GM19035 (cell line): ENCODE results near the gene MMEL1.

ENCODE experiments used
- ATAC-seq: cut with Tn5 transposase; IDR thresholded peaks from one replicate; pipeline ENCODE4 v1.9.1; 2021; ENCODE audit not compliant: unreplicated experiment

The MMEL1 gene

GRCh38 chr1:2643414-2644077 lies 10.7 kb upstream of the MMEL1 start:
- ATAC-seq, result no peak

- ATAC-seq, result peak; percentile 82
These were observed 10.0 kb upstream of the MMEL1 start for GRCh38 chr1:2642560-2643413.

GRCh38 chr1:2642131-2642559 lies 9.3 kb upstream of the MMEL1 start:
- peak; percentile 4 for ATAC-seq

- ATAC-seq, result no peak
These were observed 8.7 kb upstream of the MMEL1 start for GRCh38 chr1:2641381-2642130.

- no peak for ATAC-seq
These were observed 7.8 kb upstream of the MMEL1 start for GRCh38 chr1:2640626-2641025.

GRCh38 chr1:2639607-2640521 lies 7.0 kb upstream of the MMEL1 start:
- no peak for ATAC-seq

DNA sequence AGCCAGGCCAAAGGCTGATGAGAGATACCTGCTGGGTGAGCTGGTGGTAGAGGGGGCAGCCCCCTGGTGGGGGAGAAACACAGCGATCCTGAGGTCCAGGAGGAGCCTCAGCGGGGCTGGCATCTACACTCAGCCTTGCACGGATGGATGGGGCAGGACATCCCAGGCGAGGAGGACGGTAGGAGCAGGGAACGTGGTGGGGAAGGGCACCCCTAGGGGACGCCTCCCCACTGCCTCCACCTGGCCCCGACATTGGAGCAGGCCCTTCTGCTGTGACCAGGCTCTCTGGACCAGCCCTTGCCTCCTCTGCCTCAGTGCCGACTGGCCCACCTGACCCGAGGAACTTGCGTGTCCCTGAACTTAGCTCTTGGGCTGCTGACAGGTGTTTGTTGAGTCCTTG lies 6.4 kb upstream of the MMEL1 start:
- no peak for ATAC-seq

- no peak for ATAC-seq
These were observed 5.8 kb upstream of the MMEL1 start for GRCh38 chr1:2638466-2639115.

- ATAC-seq, result no peak
These were observed 4.8 kb upstream of the MMEL1 start for GRCh38 chr1:2637442-2638145.

DNA sequence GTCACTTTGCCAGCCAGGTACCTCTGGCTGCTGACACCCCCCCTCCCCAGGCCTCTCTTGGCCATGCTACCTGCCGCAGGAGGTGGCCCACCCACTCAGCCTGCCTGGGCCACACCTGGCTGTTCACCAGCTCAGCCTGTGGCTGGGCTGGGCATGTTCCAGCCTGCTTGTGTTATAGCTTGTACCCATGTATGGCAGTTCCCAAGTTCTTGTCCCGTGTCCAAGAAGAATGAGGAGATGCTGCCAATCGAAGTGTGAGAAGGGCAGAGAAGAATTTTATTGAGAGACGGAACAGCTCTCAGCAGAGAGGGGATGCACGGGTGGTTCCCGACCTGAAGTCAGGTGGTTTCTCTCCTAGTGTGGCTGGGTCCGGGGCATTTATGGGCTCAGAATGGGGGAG lies 3.9 kb upstream of the MMEL1 start:
- ATAC-seq, result no peak

- no peak for ATAC-seq
These were observed 2.7 kb upstream of the MMEL1 start for GRCh38 chr1:2635361-2636010.

- no peak for ATAC-seq
These were observed 1.2 kb upstream of the MMEL1 start for GRCh38 chr1:2633936-2634491.

GRCh38 chr1:2633366-2633935 lies 635 bp upstream of the MMEL1 start:
- no peak for ATAC-seq

- no peak for ATAC-seq
These were observed 775 bp downstream of the MMEL1 start for GRCh38 chr1:2632051-2632430.

DNA sequence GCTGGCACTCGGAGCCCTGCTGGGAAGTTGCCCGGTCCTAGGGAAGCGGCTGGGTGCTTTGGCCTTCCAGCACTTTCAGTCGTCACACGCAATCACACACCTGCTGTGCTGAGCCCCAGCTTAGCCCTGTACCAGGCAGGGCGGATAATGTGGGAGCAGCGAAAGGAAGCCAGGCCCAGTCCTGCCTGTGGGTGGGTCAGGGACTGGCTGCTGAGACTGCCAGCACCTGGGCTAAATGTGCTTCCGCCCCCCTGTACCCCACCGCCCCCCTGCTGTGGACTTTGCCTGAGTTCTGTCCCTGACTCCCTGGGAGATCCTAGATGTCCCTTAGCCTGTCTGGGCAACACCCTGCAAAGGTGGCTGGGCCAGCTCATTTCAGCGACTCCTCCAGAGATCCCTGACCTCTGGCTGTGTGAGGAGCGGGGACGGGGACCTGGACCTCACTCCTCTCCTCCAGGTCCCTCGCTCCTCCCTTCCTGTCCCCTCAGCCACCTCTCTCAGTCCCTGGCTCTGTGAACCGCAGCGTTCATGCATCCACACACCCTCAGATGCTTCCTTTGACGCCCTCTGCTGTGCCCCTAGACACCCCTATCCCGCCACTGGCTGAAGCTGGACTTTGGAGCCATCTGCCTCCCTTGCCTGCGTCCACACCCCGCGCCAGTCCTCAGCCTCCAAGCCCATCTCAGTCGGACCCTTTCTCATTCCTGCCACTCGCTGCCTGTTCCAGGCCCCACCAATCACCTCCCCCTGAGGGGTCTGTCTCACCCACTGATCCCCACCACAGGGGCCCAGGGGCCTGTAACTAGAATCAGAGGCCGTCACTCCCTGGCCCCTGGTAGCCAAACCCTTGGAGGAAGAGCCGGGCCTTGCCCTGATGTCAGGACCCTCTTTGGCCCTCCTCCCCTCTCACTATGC lies 1.4 kb downstream of the MMEL1 start:
- no peak for ATAC-seq

DNA sequence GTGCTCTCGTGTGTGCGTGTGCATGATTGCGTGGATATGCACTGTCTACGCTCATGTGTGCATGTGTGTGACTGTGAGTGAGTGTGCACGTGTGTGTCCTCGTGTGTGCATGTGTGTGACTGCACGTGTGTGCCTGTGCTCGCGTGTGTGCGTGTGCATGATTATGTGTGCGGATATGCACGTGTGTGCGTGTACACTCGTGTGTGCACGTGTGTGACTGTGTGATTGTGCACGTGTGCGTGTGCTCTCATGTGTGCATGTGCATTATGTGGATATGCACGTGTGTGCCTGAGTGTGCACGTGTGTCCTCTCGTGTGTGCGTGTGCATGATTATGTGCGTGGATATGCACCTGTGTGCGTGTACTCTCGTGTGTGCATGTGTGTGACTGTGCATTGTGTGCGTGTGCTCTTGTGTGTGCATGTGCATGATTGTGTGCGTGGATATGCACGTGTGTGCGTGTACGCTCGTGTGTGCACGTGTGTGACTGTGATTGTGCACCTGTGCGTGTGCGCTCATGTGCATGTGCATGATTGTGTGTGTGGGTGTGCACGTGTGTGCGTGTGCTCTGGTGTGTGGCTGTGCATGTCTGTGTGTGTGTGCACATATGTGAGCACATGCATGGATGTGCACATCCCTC lies 2.2 kb downstream of the MMEL1 start:
- no peak for ATAC-seq
